Smooth muscle cell (in vitro differentiated cells): ENCODE measurements around the gene SYNE1. TPM values are rescaled to one million over a fixed set of nuclear protein-coding genes. Genes with fewer than 3 reads are reported as not detected.

Experiments used
- DNase-seq: peaks from one replicate; lab custom pipeline; 2025; ENCODE audit not compliant: unreplicated experiment; lab: John Stamatoyannopoulos, UW
- H2AFZ ChIP-seq: fragments of 200-600 bp; sonication (generic); 2 replicates; pipeline ENCODE4 v1.6.0; 2016; ENCODE audit warnings: antibody characterized with exemption, low read depth, mild to moderate bottlenecking
- H3F3A ChIP-seq: fragments of 200-600 bp; sonication (generic); 2 replicates; pipeline ENCODE4 v1.6.0; 2017; ENCODE audit warnings: antibody characterized with exemption, low read depth
- H3K27ac ChIP-seq: fragments of 200-600 bp; sonication (generic); 2 replicates; pipeline ENCODE4 v1.5.1; 2016; ENCODE audit warnings: low read depth, mild to moderate bottlenecking
- H3K27me3 ChIP-seq: fragments of 200-600 bp; sonication (generic); 2 replicates; pipeline ENCODE4 v1.6.1; 2016; ENCODE audit warnings: low read depth, mild to moderate bottlenecking
- H3K36me3 ChIP-seq: fragments of 200-600 bp; sonication (generic); 2 replicates; pipeline ENCODE4 v1.5.1; 2016; ENCODE audit warnings: low read depth
- H3K4me1 ChIP-seq: fragments of 200-600 bp; sonication (generic); 2 replicates; pipeline ENCODE4 v1.5.1; 2016; ENCODE audit warnings: low read depth
- H3K4me2 ChIP-seq: fragments of 200-600 bp; sonication (generic); 2 replicates; pipeline ENCODE4 v1.6.0; 2016; ENCODE audit warnings: mild to moderate bottlenecking
- H3K4me3 ChIP-seq: fragments of 200-600 bp; sonication (generic); 2 replicates; pipeline ENCODE4 v1.5.1; 2016; ENCODE audit warnings: mild to moderate bottlenecking
- H3K79me2 ChIP-seq: fragments of 200-600 bp; sonication (generic); 2 replicates; pipeline ENCODE4 v1.6.0; 2016; ENCODE audit warnings: low read depth, mild to moderate bottlenecking
- H3K9ac ChIP-seq: fragments of 200-600 bp; sonication (generic); 2 replicates; pipeline ENCODE4 v1.6.0; 2016; ENCODE audit warnings: low read depth
- H3K9me3 ChIP-seq: fragments of 200-600 bp; sonication (generic); replicated peaks from 2 replicates; pipeline ENCODE4 v1.5.1; 2016; ENCODE audit warnings: low read depth
- H4K20me1 ChIP-seq: fragments of 200-600 bp; sonication (generic); 2 replicates; pipeline ENCODE4 v1.6.0; 2016; ENCODE audit warnings: low read depth
- WGBS: methylation state at CpG from one replicate; pipeline ENCODE4 v1.1.7; 2016; ENCODE audit warnings: low lambda C conversion rate; 5-methylcytosine and 5-hydroxymethylcytosine counted together
- polyA plus RNA-seq: library from polyadenylated mRNA; unstranded; fragments of >200 nt; fragmentation: Nextera tagmentation; extraction: Ambion mirVana; gene quantifications from 2 replicates; pipeline ENCODE4 v1.2.1, GENCODE V29; 2016
- small RNA-seq: library from RNA; depleted of rRNA; stranded (forward); fragments of <200 nt; gene quantifications from one replicate; pipeline ENCODE3, GENCODE V24; 2014
- total RNA-seq: library from RNA; depleted of rRNA; stranded (reverse); fragments of >200 nt; gene quantifications from 2 replicates; pipeline ENCODE4 v1.2.3, GENCODE V29; 2014
- TF ChIP-seq, protein P1 (sequence below): fragments of 200-600 bp; sonication (generic); IDR thresholded peaks from 2 replicates; pipeline ENCODE4 v1.5.1; 2017; ENCODE audit warnings: borderline replicate concordance, mild to moderate bottlenecking, antibody characterized with exemption; ENCODE audit not compliant: insufficient read depth, poor library complexity, severe bottlenecking

Gene SYNE1
- total and polyA plus RNA-seq, 2 experiments from 2014 or later: 18.2 to 56.2 TPM

DNA sequence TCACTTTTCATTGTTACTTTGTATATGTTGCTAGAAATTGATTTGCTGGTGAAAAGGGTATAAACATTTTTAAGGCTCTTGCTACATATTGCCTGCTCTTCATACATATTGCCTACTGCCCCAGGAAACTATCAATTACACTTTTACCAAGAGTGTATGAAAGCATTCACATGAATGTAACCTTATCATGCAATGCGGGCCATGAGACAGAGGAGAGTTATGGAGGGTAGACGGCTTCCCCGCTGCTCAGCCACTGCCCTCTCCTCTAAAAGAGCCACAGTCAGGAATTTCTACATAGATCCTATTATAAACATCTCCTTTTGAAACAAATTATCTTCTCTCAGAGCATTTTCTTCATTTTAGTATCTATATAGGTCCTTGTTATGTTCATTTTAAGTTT lies 565.3 kb downstream of the SYNE1 start:
- no peak overlapping the region for H3K9ac ChIP-seq
- H3K79me2 ChIP-seq: no peaks in the 10 kb centered on the region
- no peaks in the 10 kb centered on the region for H3F3A ChIP-seq
- H3K27me3 ChIP-seq: no peaks in the 10 kb centered on the region
- H3K36me3 ChIP-seq: no peaks in the 10 kb centered on the region
- TF ChIP-seq, protein P1, sequence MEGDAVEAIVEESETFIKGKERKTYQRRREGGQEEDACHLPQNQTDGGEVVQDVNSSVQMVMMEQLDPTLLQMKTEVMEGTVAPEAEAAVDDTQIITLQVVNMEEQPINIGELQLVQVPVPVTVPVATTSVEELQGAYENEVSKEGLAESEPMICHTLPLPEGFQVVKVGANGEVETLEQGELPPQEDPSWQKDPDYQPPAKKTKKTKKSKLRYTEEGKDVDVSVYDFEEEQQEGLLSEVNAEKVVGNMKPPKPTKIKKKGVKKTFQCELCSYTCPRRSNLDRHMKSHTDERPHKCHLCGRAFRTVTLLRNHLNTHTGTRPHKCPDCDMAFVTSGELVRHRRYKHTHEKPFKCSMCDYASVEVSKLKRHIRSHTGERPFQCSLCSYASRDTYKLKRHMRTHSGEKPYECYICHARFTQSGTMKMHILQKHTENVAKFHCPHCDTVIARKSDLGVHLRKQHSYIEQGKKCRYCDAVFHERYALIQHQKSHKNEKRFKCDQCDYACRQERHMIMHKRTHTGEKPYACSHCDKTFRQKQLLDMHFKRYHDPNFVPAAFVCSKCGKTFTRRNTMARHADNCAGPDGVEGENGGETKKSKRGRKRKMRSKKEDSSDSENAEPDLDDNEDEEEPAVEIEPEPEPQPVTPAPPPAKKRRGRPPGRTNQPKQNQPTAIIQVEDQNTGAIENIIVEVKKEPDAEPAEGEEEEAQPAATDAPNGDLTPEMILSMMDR: no peak
- 72% methylated on average over 3 of the region's 3 CpGs for WGBS
- H3K9me3 ChIP-seq: no peaks in the 10 kb centered on the region
- no peak overlapping the region for H3K4me3 ChIP-seq
- H2AFZ ChIP-seq: no peak overlapping the region
- no peaks in the 10 kb centered on the region for H4K20me1 ChIP-seq
- DNase-seq: no peak
- H3K4me2 ChIP-seq: no peak overlapping the region
- H3K4me1 ChIP-seq: peaks cover 1% of the 10 kb centered on the region
- no peak overlapping the region for H3K27ac ChIP-seq

Small RNA genes lying within 50 kb of the gene (small RNA-seq; reads per million reads assigned to genes)
- gene RNA5SP223: not detected

Other genes starting within 250 kb of the SYNE1 start
- gene MYCT1, start 60.5 kb upstream of the SYNE1 start, total RNA-seq: not detected in 2 replicates
- gene MYCT1, start 60.5 kb upstream of the SYNE1 start, polyA plus RNA-seq: not detected in 2 replicates
- gene VIP, start 113.4 kb upstream of the SYNE1 start, total RNA-seq: not detected in 2 replicates
- not detected in 2 replicates for gene VIP, start 113.4 kb upstream of the SYNE1 start, polyA plus RNA-seq